HFF-Myc (cell line): ENCODE measurements around the gene MCAM.

Experiments used
- DNase-seq: peaks from one replicate; pipeline ENCODE4 v3.0.0-alpha.2; 2011; ENCODE audit warnings: low read depth; ENCODE audit errors: extremely low read depth
- H3K4me3 ChIP-seq: replicated peaks from 2 replicates; pipeline ENCODE4 v1.5.1; 2011; ENCODE audit warnings: low read depth, mild to moderate bottlenecking, control low read depth, low read length
- TF ChIP-seq, protein P1 (sequence below): IDR thresholded peaks from 2 replicates; pipeline ENCODE4 v1.5.1; 2012; ENCODE audit warnings: mild to moderate bottlenecking, low read depth, low read length, control low read depth; ENCODE audit errors: missing control alignments

Gene MCAM

DNA sequence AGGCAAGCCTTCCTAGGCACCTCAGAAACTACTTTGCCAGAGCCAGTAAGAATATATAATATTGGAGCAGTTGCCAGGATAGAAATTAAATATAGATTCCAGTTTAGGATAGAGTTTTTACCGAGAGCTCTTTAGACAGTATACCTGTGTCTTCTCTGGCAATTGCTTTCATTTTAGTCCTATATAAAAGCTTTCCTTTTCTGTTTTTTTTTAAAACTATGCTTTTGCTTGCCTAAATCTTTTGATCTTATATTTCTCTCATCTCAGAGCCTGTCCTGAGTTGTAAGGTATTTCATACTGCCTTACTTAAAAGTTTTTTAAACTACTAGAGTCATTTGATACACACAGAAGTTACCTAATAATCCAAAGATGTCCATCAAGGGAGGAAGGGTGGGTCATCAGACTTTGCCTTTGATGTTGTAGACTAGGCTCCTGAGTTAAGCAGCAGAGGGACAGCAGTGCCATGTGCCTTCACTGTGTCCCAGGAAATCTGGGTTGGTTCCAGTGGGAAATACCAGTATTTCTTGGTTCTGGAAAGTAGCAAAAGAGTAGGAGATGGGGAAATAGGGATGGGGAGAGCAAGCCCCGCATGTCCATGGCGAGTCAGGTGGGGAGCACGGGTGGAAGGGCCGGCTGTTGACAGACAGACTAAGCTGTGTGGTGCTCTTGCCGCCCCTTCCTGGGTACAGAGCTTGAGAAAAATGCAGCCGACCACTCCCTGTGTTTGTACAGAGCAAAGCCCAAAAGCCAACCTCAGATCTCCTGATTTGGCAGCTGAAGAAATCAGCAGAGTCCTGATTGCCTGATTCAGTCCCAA, 11.2 kb downstream of the MCAM start:
- no peak for DNase-seq
- no peak overlapping the region for H3K4me3 ChIP-seq
- TF ChIP-seq, protein P1, sequence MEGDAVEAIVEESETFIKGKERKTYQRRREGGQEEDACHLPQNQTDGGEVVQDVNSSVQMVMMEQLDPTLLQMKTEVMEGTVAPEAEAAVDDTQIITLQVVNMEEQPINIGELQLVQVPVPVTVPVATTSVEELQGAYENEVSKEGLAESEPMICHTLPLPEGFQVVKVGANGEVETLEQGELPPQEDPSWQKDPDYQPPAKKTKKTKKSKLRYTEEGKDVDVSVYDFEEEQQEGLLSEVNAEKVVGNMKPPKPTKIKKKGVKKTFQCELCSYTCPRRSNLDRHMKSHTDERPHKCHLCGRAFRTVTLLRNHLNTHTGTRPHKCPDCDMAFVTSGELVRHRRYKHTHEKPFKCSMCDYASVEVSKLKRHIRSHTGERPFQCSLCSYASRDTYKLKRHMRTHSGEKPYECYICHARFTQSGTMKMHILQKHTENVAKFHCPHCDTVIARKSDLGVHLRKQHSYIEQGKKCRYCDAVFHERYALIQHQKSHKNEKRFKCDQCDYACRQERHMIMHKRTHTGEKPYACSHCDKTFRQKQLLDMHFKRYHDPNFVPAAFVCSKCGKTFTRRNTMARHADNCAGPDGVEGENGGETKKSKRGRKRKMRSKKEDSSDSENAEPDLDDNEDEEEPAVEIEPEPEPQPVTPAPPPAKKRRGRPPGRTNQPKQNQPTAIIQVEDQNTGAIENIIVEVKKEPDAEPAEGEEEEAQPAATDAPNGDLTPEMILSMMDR, result no peak

DNA sequence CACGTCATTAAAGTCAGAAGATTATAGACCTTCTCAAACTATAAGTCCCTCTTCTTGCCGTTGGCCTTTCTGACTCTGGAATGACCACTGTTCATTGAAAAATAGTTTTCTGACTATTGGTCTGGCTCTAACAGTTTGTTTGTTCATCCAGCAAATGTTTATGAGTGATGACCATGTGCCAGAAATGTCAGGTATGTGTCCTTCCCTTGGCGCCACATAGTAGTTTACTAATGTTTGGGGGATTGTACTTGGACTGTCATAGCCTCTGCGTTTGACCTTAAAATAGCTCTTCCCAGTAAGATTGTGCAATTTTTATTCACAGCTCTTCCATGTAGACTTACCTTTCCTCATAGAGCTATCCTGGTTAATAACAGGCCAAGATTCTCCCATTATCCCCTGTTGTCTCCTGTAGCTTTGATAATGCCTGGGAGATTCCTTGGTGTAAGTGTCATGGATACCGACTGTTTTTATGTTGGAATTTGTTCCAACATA, 13.7 kb downstream of the MCAM start:
- TF ChIP-seq, protein P1, result no peak
- DNase-seq, result no peak
- H3K4me3 ChIP-seq, result no peak overlapping the region

DNA sequence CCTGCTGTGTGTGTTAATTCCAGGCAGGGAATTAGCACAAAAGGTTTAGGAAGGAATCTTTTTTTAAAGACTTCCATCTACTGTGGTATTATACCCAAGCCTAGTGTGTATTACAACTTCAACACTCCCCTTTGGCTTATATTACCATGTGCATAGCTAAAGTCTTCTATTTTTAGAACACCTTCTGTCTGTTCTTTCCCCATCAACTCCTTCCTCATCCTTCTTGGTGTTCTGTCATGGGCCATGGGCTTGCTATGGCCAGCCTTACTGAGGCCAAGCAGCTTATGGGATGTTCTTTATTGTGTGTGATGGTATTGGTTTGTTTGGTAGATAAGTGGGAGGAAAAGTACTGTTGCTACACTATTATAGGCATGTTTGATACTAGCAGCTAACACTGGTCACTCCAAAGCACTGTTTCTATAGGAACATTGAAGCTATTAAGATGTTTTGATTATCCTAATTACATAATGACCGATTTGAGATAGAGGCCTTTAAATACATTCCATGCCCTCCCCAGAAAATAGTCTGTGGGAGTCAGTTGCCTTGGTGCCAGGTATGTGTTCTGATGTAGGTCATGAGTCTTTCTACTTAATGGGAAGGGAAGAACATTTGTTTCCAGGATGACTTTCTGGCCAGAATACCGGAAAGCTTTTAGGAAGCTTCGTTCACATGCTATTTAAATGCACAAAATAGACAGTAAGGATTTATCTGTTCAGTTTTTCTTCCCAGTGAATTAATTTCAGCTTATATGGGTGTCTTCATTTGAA, 16.5 kb downstream of the MCAM start:
- DNase-seq, result no peak
- no peak overlapping the region for H3K4me3 ChIP-seq
- TF ChIP-seq, protein P1, result no peak

DNA sequence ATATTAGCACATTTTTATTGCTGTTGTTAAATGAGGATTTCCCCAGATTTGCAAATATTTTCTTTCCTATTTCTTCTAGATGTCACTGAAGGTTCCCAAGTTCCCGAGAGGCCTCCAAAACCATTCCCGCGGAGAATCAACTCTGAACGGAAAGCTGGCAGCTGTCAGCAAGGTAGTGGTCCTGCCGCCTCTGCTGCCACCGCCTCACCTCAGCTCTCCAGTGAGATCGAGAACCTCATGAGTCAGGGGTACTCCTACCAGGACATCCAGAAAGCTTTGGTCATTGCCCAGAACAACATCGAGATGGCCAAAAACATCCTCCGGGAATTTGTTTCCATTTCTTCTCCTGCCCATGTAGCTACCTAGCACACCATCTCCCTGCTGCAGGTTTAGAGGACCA, 17.5 kb downstream of the MCAM start:
- TF ChIP-seq, protein P1, result no peak
- DNase-seq, result no peak
- H3K4me3 ChIP-seq, result no peak overlapping the region

DNA sequence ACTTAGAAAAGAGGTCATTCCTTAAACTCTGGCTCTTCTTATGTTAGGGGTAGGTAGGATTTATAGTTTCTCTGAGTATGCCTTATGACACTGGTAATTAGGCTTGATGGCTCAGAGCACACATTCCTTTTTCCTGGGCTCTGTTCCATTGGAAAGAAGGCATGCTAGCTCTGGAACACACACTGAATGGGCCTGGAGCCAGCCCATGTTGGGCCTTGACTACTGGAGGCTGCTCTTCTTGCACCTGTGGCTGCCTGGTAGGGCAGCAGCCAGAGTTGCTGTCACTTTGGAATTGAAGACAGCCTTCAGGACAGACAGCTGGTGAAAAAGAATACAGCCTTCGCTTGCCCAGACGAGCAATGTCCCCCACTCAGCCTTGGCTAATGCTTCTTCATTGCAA, 18.2 kb downstream of the MCAM start:
- H3K4me3 ChIP-seq, result no peak overlapping the region
- no peak for DNase-seq
- TF ChIP-seq, protein P1, result no peak

DNA sequence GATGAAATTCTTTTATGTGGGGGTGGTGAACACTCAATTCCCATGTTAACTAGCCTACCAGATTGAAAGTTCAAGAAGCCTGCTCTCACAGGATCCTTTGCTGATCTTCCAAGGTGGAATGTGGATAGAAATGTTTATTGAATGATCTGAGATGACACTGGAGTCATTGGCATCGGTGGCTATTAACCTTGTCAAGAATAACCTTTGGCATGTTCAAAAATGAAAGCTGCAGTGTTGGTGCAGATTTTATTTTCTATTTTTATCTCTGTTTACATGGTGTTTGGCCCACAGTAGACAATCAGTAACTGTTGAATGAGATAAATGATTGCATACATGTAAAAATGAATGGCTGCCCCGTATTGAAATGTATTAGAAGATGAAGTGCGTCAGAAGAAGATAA, 19.0 kb downstream of the MCAM start:
- TF ChIP-seq, protein P1, result no peak
- no peak for DNase-seq
- no peak overlapping the region for H3K4me3 ChIP-seq
